IPS-11a (cell line): Measurements from ENCODE around the gene OR5K3.

Experiments used
- H3K4me3 ChIP-seq: one replicate; pipeline ENCODE4 v1.5.1; 2013; ENCODE audit warnings: low read depth, low read length, control low read depth

The OR5K3 gene

GRCh38 chr3:98432575-98432974 is 42.1 kb downstream of the OR5K3 start:
- H3K4me3 ChIP-seq: no peak overlapping the region

GRCh38 chr3:98433764-98434163 is 43.3 kb downstream of the OR5K3 start:
- H3K4me3 ChIP-seq: no peak overlapping the region

GRCh38 chr3:98434412-98434811 is 43.9 kb downstream of the OR5K3 start:
- no peak overlapping the region for H3K4me3 ChIP-seq

- H3K4me3 ChIP-seq: no peak overlapping the region
Observed at GRCh38 chr3:98440283-98440682, 49.8 kb downstream of the OR5K3 start.
